ENCODE measurements around the gene SIDT1.

- no peak for TF ChIP-seq POLR2A (IDR thresholded peaks at IDR 0.05)
- no peak for TF ChIP-seq EP300 (IDR thresholded peaks at IDR 0.05)
- TF ChIP-seq CTCF (IDR thresholded peaks at IDR 0.05) = no peak
These were observed 56.5 kb downstream of the SIDT1 start for GRCh38 chr3:113588806-113589205.

Measured in stomach (tissue), 4 donors.